Measurements from ENCODE around the gene PIK3R5.
"Not testable (repeated sequence)": the region's sequence is repeated elsewhere in the genome, so short reads cannot be mapped to it uniquely, and the experiment has no call there.

PIK3R5 gene

GRCh38 chr17:8997994-8998628, 32.6 kb upstream of the PIK3R5 start:
- in situ Hi-C loops (cut with MboI; ENCODE audit: low sequenced_read_pairs, unreplicated experiment), result loop anchor here (10.0 to 25.0 kb wide), 2 partner anchors 213 to 586 kb away; no protein-coding TSS in a partner anchor

GRCh38 chr17:8995711-8996110, 30.2 kb upstream of the PIK3R5 start:
- DNase-seq (ENCODE audit: low spot score), result no peak
- in situ Hi-C loops (cut with MboI; ENCODE audit: low sequenced_read_pairs, unreplicated experiment), result loop anchor here (10.0 to 25.0 kb wide), 2 partner anchors 211 to 583 kb away; no protein-coding TSS in a partner anchor
- no peak for TF ChIP-seq CTCF (IDR thresholded peaks at IDR 0.05; ENCODE audit: borderline replicate concordance, control extremely low read depth, extremely low read depth, insufficient read depth, missing control alignments)

More at GRCh38 chr17:8997994-8998628, 32.6 kb upstream of the PIK3R5 start:
- peak; percentile 82 for TF ChIP-seq CTCF (IDR thresholded peaks at IDR 0.05; ENCODE audit: borderline replicate concordance, control extremely low read depth, extremely low read depth, insufficient read depth, missing control alignments)
- DNase-seq (ENCODE audit: low spot score), result peak; percentile 83

- in situ Hi-C loops (cut with MboI; ENCODE audit: low sequenced_read_pairs, unreplicated experiment), result loop anchor here (10.0 to 25.0 kb wide), 2 partner anchors 210 to 582 kb away; no protein-coding TSS in a partner anchor
- peak; percentile 71 for TF ChIP-seq CTCF (IDR thresholded peaks at IDR 0.05; ENCODE audit: borderline replicate concordance, control extremely low read depth, extremely low read depth, insufficient read depth, missing control alignments)
- peak; percentile 57 for DNase-seq (ENCODE audit: low spot score)
These were observed 28.8 kb upstream of the PIK3R5 start for GRCh38 chr17:8994319-8994718.

GRCh38 chr17:8991514-8992285, 26.2 kb upstream of the PIK3R5 start:
- DNase-seq (ENCODE audit: low spot score), result peak; percentile 67
- in situ Hi-C loops (cut with MboI; ENCODE audit: low sequenced_read_pairs, unreplicated experiment), result loop anchor here (10.0 to 25.0 kb wide), 2 partner anchors 207 to 579 kb away; no protein-coding TSS in a partner anchor
- peak; percentile 43 for TF ChIP-seq CTCF (IDR thresholded peaks at IDR 0.05; ENCODE audit: borderline replicate concordance, control extremely low read depth, extremely low read depth, insufficient read depth, missing control alignments)

- DNase-seq (ENCODE audit: low spot score), result not testable (repeated sequence)
- in situ Hi-C loops (cut with MboI; ENCODE audit: low sequenced_read_pairs, unreplicated experiment), result loop anchor here (25.0 kb wide), 1 partner anchor 576 kb away; no protein-coding TSS in a partner anchor
These were observed 22.9 kb upstream of the PIK3R5 start for GRCh38 chr17:8988263-8988935.

GRCh38 chr17:8986295-8986694, 20.8 kb upstream of the PIK3R5 start:
- no peak for DNase-seq (ENCODE audit: low spot score)
- TF ChIP-seq CTCF (IDR thresholded peaks at IDR 0.05; ENCODE audit: borderline replicate concordance, control extremely low read depth, extremely low read depth, insufficient read depth, missing control alignments), result no peak
- in situ Hi-C loops (cut with MboI; ENCODE audit: low sequenced_read_pairs, unreplicated experiment), result loop anchor here (25.0 kb wide), 1 partner anchor 574 kb away; no protein-coding TSS in a partner anchor
